ENCODE measurements around the gene PPM1A.

PPM1A gene

DNA sequence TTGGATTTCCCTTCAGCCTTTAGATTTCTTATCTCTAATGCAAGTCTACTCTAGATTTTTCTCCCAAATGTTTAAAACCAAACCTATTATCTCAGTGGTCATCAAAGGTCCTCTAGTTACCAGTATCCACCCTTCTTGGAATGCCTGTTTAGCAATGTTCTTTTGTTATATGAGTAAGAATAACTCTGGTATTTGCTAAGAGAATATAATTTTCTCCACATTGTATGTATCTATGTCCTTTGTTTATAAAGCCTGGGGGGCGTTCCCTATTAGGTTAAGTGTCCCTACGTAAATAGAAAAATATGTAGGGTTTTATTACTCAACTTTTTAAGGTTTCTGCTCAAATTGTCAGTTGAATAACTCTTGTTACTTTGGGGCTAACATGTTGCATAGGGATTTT, 27.3 kb downstream of the PPM1A start:
- FAIRE-seq (no peak), DNase-seq (ENCODE audit: insufficient read length, low spot score) (no peak)
- TF ChIP-seq, protein P1, sequence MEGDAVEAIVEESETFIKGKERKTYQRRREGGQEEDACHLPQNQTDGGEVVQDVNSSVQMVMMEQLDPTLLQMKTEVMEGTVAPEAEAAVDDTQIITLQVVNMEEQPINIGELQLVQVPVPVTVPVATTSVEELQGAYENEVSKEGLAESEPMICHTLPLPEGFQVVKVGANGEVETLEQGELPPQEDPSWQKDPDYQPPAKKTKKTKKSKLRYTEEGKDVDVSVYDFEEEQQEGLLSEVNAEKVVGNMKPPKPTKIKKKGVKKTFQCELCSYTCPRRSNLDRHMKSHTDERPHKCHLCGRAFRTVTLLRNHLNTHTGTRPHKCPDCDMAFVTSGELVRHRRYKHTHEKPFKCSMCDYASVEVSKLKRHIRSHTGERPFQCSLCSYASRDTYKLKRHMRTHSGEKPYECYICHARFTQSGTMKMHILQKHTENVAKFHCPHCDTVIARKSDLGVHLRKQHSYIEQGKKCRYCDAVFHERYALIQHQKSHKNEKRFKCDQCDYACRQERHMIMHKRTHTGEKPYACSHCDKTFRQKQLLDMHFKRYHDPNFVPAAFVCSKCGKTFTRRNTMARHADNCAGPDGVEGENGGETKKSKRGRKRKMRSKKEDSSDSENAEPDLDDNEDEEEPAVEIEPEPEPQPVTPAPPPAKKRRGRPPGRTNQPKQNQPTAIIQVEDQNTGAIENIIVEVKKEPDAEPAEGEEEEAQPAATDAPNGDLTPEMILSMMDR (IDR thresholded peaks at IDR 0.05; ENCODE audit: insufficient read depth, missing control alignments), result no peak

DNA sequence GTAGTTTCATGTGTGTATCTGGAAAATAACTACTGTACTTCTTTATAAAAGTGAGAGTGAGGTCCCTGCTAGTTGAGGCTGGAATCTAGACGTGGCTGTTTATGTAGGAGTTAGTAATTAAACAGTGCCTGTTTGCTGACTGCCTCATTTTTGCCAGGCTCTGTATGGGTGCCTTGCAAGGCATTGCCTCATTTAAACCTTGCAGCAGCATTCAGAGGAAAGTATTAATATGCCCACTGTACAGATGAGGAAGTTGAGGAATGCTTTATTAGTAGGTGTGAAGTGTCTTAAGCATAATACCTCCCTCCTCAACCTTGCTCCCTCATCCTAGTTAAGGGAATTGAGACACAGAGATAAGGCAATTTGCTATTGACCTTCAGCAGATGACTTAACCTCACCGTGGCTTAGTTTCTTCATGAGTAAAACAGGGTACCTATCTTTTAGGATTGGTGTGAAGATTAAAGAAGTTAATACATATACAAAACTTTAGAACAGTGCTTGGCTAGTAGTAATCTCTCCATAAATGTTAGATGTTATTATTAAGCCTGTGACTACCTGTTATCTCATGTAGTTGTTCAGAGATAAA, 28.7 kb downstream of the PPM1A start:
- FAIRE-seq (no peak), DNase-seq (ENCODE audit: insufficient read length, low spot score) (no peak)
- TF ChIP-seq, protein P1 (IDR thresholded peaks at IDR 0.05; ENCODE audit: insufficient read depth, missing control alignments), result no peak

DNA sequence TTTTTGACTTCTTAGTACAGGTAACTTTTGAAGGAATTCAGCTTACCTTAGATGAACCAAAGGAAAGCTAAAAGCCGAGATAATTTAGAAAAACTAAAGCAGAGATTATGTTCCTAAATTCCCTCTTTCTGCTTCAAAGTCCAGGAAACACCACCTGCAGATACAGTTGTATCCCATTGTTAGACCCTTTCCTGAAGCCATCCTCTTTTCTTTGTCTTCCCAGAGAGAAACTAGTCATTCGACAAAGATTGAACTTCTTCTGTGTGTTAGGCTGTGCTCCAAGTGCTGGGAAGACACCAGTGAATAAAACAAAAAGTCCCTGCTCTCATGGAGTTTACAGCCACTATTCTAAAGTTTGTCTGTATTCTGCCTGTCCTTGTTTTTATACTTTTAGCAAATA, 29.3 kb downstream of the PPM1A start:
- TF ChIP-seq, protein P1 (IDR thresholded peaks at IDR 0.05; ENCODE audit: insufficient read depth, missing control alignments), result no peak
- FAIRE-seq, result no peak
- no peak for DNase-seq (ENCODE audit: insufficient read length, low spot score)

DNA sequence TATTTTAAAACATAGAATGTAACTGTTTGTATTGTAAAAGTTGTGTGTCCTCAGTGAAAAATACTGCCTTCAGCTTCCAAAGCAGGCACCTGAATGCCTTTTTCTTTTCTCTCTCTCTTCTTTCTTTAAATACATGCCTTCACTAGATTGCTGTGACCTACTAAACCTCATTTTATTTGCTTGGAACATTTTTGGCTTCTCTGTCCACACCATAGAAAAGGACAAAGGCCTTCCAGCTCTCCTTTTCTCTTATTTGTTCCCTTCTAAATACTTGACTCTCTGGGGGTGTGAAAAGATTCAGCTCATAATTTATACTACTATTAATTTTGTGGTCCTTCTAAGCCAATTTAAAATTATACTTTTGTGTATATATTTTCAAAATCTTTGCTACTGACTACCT, 38.4 kb downstream of the PPM1A start:
- DNase-seq (ENCODE audit: insufficient read length, low spot score) (no peak), FAIRE-seq (no peak)
- TF ChIP-seq, protein P1 (IDR thresholded peaks at IDR 0.05; ENCODE audit: insufficient read depth, missing control alignments), result no peak

DNA sequence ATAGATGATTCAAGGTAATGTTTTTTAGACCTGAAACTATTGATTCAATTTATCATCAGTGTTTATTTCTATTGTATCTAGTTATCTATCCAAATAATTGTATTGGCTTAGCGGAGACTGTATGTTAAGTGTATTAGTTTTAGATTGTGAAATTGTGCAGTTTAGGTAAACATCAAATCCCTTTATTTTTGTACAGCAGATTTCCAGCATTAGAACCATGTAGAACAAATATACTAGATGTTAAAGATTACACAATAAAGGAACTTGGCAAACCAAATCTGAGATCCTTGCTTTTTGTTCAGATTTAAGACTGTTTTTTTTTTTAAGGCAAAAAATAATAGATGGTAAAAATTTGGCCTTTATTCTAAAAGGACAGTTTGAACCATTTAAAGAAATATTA, 39.3 kb downstream of the PPM1A start:
- TF ChIP-seq, protein P1 (IDR thresholded peaks at IDR 0.05; ENCODE audit: insufficient read depth, missing control alignments), result no peak
- no peak for FAIRE-seq

DNA sequence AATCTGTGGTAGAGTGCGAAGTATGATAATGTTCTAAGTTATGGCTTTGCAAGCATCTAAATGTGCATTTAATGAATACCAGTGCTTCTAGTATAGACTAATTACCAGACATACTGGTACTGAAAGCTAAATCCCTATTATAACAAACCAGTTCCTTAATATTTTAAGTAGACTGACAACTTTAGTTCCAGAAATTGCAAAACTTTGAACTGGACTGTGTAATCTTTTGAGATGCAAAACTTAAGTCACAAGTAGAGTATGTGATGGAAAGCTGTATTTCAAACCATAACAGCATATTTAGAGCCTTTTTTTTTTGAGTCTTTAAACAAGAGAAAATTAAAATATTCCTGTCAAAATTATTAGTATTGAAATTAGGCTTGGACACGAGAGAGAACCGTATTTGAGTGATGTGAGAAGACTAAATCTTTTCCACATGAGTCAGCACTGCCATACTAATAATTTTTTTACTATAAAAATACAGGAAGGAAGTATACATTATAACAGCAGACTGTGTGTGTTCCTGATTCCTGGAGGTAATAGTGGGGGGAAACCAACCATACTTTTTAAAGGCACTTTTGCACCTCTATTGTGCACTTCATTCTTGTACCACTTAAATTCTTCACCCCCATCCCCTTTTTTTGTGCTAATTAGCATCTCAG, 45.5 kb downstream of the PPM1A start:
- TF ChIP-seq, protein P1 (IDR thresholded peaks at IDR 0.05; ENCODE audit: insufficient read depth, missing control alignments), result no peak
- FAIRE-seq (no peak), DNase-seq (ENCODE audit: insufficient read length, low spot score) (no peak)

More for the DNA sequence above, 39.3 kb downstream of the PPM1A start:
- no peak for DNase-seq (ENCODE audit: insufficient read length, low spot score)

DNA sequence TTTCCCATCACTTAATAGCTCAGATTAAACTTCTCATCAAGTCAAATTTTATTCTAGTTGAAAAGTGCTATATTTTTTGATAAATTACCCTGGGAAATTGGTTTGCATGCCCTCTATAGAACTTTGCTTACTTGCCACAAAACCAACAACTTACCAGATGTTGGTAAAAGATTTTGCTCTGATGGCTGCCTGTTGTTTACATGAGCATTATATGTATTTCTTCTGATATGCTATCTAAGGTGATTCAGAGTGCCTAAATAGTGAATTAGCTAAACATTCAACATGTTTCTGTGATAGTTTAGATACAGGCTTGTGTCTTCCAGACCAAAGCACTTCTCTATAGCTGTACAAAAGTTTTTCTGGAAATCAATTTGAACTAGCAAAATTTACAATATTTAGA, 51.0 kb downstream of the PPM1A start:
- DNase-seq (ENCODE audit: insufficient read length, low spot score) (no peak), FAIRE-seq (no peak)
- TF ChIP-seq, protein P1 (IDR thresholded peaks at IDR 0.05; ENCODE audit: insufficient read depth, missing control alignments), result no peak

All from D721Med (cell line).